GM12878 (cell line): ENCODE measurements around the gene AKAP13. TPM values are rescaled to one million over a fixed set of nuclear protein-coding genes. Genes with fewer than 3 reads are reported as not detected.
A peak's percentile ranks its signal among the peaks of the same experiment; 100 is the strongest.

Experiments used
- BCL11A ChIP-seq: IDR thresholded peaks from 2 replicates; pipeline ENCODE4 v1.6.1; 2011; ENCODE audit warnings: low read depth, low read length
- BHLHE40 ChIP-seq, 2 experiments: fragments of 450-650 bp in 1 of 2; IDR thresholded peaks; 2 replicates each; pipeline ENCODE4 v1.6.1; 2011 to 2017; ENCODE audit warnings: low read depth in 2 of 2, borderline replicate concordance in 1 of 2, improper control_type of control experiment in 1 of 2, low read length in 1 of 2, mild to moderate bottlenecking in 1 of 2
- BRCA1 ChIP-seq: IDR thresholded peaks from 2 replicates; pipeline ENCODE4 v1.6.1; 2011; ENCODE audit warnings: low read depth, low read length, improper control_type of control experiment
- CHD4 ChIP-seq: fragments of 200-600 bp; sonication (generic); IDR thresholded peaks from 2 replicates; pipeline ENCODE4 v1.6.1; 2016; ENCODE audit warnings: mild to moderate bottlenecking
- ETV6 ChIP-seq, 2 experiments: fragments of 450-650 bp in 1 of 2; IDR thresholded peaks in 1 of 2; conservative IDR thresholded peaks in 1 of 2; 2 replicates each; pipeline ENCODE4 v1.6.1; 2014; ENCODE audit warnings: antibody characterized with exemption in 1 of 2, borderline replicate concordance in 1 of 2, low read depth in 1 of 2, mild to moderate bottlenecking in 1 of 2, moderate library complexity in 1 of 2
- IKZF2 ChIP-seq, 2 experiments: fragments of 450-650 bp; IDR thresholded peaks; 2 replicates each; pipeline ENCODE4 v1.6.1; 2017; ENCODE audit warnings: mild to moderate bottlenecking in 2 of 2, moderate library complexity in 2 of 2
- IRF4 ChIP-seq: IDR thresholded peaks from 2 replicates; pipeline ENCODE4 v1.6.1; 2011; ENCODE audit warnings: low read depth, low read length
- JUNB ChIP-seq: IDR thresholded peaks from 2 replicates; pipeline ENCODE4 v1.6.1; 2016; ENCODE audit warnings: antibody characterized with exemption, mild to moderate bottlenecking
- MEF2A ChIP-seq: IDR thresholded peaks from 2 replicates; pipeline ENCODE4 v1.6.1; 2011; ENCODE audit warnings: low read depth, mild to moderate bottlenecking, low read length, moderate library complexity; ENCODE audit not compliant: insufficient read depth
- MEF2B ChIP-seq: fragments of 450-650 bp; IDR thresholded peaks from 2 replicates; pipeline ENCODE4 v1.6.1; 2018; ENCODE audit warnings: mild to moderate bottlenecking, moderate library complexity; ENCODE audit not compliant: partially characterized antibody, poor library complexity, severe bottlenecking
- MTA3 ChIP-seq: IDR thresholded peaks from 2 replicates; pipeline ENCODE4 v1.6.1; 2012; ENCODE audit warnings: low read length, inconsistent platforms, borderline replicate concordance
- NBN ChIP-seq: fragments of 450-650 bp; IDR thresholded peaks from 2 replicates; pipeline ENCODE4 v1.6.1; 2016
- NFIC ChIP-seq: IDR thresholded peaks from 2 replicates; pipeline ENCODE4 v1.6.1; 2012; ENCODE audit warnings: low read depth, mild to moderate bottlenecking, inconsistent platforms, low read length, moderate library complexity
- PAX8 ChIP-seq: fragments of 450-650 bp; IDR thresholded peaks from 2 replicates; pipeline ENCODE4 v1.6.1; 2017; ENCODE audit warnings: mild to moderate bottlenecking, moderate library complexity
- PML ChIP-seq: IDR thresholded peaks from 2 replicates; pipeline ENCODE4 v1.6.1; 2012; ENCODE audit warnings: low read length, inconsistent platforms
- RELB ChIP-seq: fragments of 450-650 bp; IDR thresholded peaks from 2 replicates; pipeline ENCODE4 v1.6.1; 2017; ENCODE audit warnings: low read depth, mild to moderate bottlenecking, moderate library complexity
- SIX5 ChIP-seq: IDR thresholded peaks from 2 replicates; pipeline ENCODE4 v1.6.1; 2011; ENCODE audit warnings: mild to moderate bottlenecking, low read depth, low read length, moderate library complexity; ENCODE audit not compliant: severe bottlenecking
- SMARCA5 ChIP-seq: fragments of 450-650 bp; IDR thresholded peaks from 2 replicates; pipeline ENCODE4 v1.6.1; 2017; ENCODE audit warnings: mild to moderate bottlenecking
- SMC3 ChIP-seq: IDR thresholded peaks from 2 replicates; pipeline ENCODE4 v1.6.1; 2011; ENCODE audit warnings: low read length, improper control_type of control experiment, borderline replicate concordance
- SPI1 ChIP-seq: IDR thresholded peaks from 2 replicates; pipeline ENCODE4 v1.6.1; 2011; ENCODE audit warnings: low read depth, mild to moderate bottlenecking, low read length, moderate library complexity, borderline replicate concordance; ENCODE audit not compliant: insufficient read depth
- STAT1 ChIP-seq: fragments of 450-650 bp; conservative IDR thresholded peaks from 2 replicates; pipeline ENCODE4 v1.6.1; 2014; ENCODE audit warnings: antibody characterized with exemption, mild to moderate bottlenecking
- TCF12 ChIP-seq: IDR thresholded peaks from 2 replicates; pipeline ENCODE4 v1.6.1; 2011; ENCODE audit warnings: low read depth, mild to moderate bottlenecking, low read length
- USF2 ChIP-seq: IDR thresholded peaks from 2 replicates; pipeline ENCODE4 v1.6.1; 2011; ENCODE audit warnings: low read depth, low read length, improper control_type of control experiment, borderline replicate concordance
- ZBED1 ChIP-seq: IDR thresholded peaks from 2 replicates; pipeline ENCODE4 v1.6.1; 2016; ENCODE audit warnings: borderline replicate concordance
- ZBTB11 ChIP-seq: fragments of 450-650 bp; formaldehyde crosslinking; IDR thresholded peaks from 2 replicates; pipeline ENCODE4 v1.5.0; 2022; ENCODE audit warnings: mild to moderate bottlenecking, missing genetic modification characterization
- polyA plus RNA-seq, 11 experiments: library from polyadenylated mRNA; depleted of rRNA in 4 of 11; unstranded in 6 of 11; stranded (reverse) in 5 of 11; fragments of >200 nt; fragmentation: Nextera tagmentation in 4 of 11; fragmentation: Illumina TruSeq in 1 of 11; extraction: Ambion mirVana in 4 of 11; extraction: Trizol in 1 of 11; gene quantifications; 1 replicate in 1 of 11; 2 replicates in 10 of 11; pipeline versions ENCODE4 v1.2.1 to v1.2.3, GENCODE V29; 2011 to 2016; ENCODE audit warnings: inconsistent platforms in 2 of 11, missing spikeins in 2 of 11, low read depth in 1 of 11
- total RNA-seq, 4 experiments: library from RNA; depleted of rRNA in 3 of 4; stranded (reverse); fragments of >200 nt in 3 of 4; fragmentation: Illumina TruSeq in 1 of 4; extraction: Trizol in 1 of 4; gene quantifications; 2 replicates each; pipeline versions ENCODE4 v1.2.1 to v1.2.3, GENCODE V29; 2013 to 2021

AKAP13 gene
- total and polyA plus RNA-seq, 10 of the 15 experiments (the other 5 are each of a cell fraction or from before 2014, with no cell fraction given): 14.4 to 74.9 (median 55.1) TPM

DNA sequence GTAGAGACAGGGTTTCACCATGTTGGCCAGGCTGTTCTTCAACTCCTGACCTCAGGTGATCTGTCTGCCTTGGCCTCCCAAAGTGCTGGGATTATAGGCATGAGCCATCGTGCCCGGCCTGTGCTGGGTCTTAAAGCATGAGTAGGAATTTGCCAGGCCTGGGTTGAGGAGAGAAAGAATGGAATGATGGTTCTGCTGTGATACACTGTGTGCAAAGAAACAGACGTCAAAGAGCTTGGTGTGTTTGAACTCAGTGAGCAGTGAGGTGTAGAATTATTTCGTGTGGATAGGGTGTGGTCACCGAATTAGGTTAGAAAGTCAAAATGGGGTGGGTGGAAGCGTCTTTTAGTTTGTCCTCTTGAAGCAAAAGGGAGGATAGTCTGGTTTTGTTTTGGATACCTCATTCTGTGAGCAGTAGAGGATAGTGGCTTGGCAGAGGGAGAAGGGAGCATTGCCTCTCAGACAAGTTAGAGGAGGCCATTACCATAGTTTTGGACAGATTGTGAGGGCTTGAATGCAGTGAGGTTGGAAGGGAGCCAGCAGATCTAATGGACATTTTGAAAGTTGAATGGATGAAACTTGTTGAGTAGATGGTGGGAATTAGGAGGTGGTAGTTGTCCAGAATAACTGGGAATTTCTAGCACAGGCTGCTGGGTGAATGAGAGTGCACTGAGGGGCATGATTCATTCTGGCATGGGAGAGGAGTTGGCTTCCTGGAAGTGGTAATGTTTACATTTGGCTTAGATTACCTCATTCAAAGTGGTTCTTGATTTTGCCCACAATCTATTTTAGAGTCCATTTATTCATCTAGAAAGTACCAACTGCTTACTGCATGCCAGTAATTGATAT, 27.2 kb downstream of the AKAP13 start (continued):
- peak; percentile 93 for TF ChIP-seq MEF2B
- no peak for TF ChIP-seq BRCA1
- TF ChIP-seq STAT1: no peak
- no peak for TF ChIP-seq NBN
- TF ChIP-seq IKZF2 (IDR thresholded peaks at IDR 0.05): peak; percentile 66 to 71; a peak in 3 of 4 replicates
- peak in 1 of 2 experiments; percentile 98; a peak in 2 of 4 replicates for TF ChIP-seq ETV6 (conservative IDR thresholded peaks at IDR 0.05 in 1 of 2, IDR thresholded peaks at IDR 0.05 in 1 of 2; ENCODE audit: borderline replicate concordance in 1 of 2, low read depth in 1 of 2)
- TF ChIP-seq PAX8: no peak
- TF ChIP-seq RELB: no peak
- TF ChIP-seq PML: 0 out of 2 replicates have a peak, but pooled peaks have one; percentile 43
- 0 out of 2 replicates have a peak, but pooled peaks have one; percentile 21 for TF ChIP-seq SMARCA5
- peak in 1 of 2 experiments; percentile 26; a peak in 1 of 4 replicates for TF ChIP-seq BHLHE40 (IDR thresholded peaks at IDR 0.05; ENCODE audit: borderline replicate concordance in 1 of 2, low read depth in 2 of 2, low read length in 1 of 2)
- peak; percentile 91 for TF ChIP-seq MEF2A
- peak; percentile 83 for TF ChIP-seq BCL11A
- TF ChIP-seq ZBTB11 (CRISPR knock-in tag): no peak
- TF ChIP-seq ZBED1: peak; percentile 75; the same call in 1 of the 2 replicates
- no peak for TF ChIP-seq SMC3
- peak; percentile 93 for TF ChIP-seq NFIC
- TF ChIP-seq MTA3: peak; percentile 89; the same call in 1 of the 2 replicates
- peak; percentile 95 for TF ChIP-seq JUNB
- TF ChIP-seq SIX5: no peak
- TF ChIP-seq TCF12: 0 out of 2 replicates have a peak, but pooled peaks have one; percentile 5
- no peak; the same call in 1 of the 2 replicates for TF ChIP-seq SPI1
- no peak for TF ChIP-seq USF2
- TF ChIP-seq IRF4: peak; percentile 66
- TF ChIP-seq CHD4: no peak
